Smooth muscle cell (in vitro differentiated cells): ENCODE measurements around the gene ISG20L2. TPM values are rescaled to one million over a fixed set of nuclear protein-coding genes. Genes with fewer than 3 reads are reported as not detected.

ENCODE experiments used
- DNase-seq: peaks from one replicate; lab custom pipeline; 2025; ENCODE audit not compliant: unreplicated experiment; lab: John Stamatoyannopoulos, UW
- H2AFZ ChIP-seq: fragments of 200-600 bp; sonication (generic); 2 replicates; pipeline ENCODE4 v1.6.0; 2016; ENCODE audit warnings: antibody characterized with exemption, low read depth, mild to moderate bottlenecking
- H3F3A ChIP-seq: fragments of 200-600 bp; sonication (generic); 2 replicates; pipeline ENCODE4 v1.6.0; 2017; ENCODE audit warnings: antibody characterized with exemption, low read depth
- H3K27ac ChIP-seq: fragments of 200-600 bp; sonication (generic); 2 replicates; pipeline ENCODE4 v1.5.1; 2016; ENCODE audit warnings: low read depth, mild to moderate bottlenecking
- H3K27me3 ChIP-seq: fragments of 200-600 bp; sonication (generic); 2 replicates; pipeline ENCODE4 v1.6.1; 2016; ENCODE audit warnings: low read depth, mild to moderate bottlenecking
- H3K36me3 ChIP-seq: fragments of 200-600 bp; sonication (generic); 2 replicates; pipeline ENCODE4 v1.5.1; 2016; ENCODE audit warnings: low read depth
- H3K4me1 ChIP-seq: fragments of 200-600 bp; sonication (generic); 2 replicates; pipeline ENCODE4 v1.5.1; 2016; ENCODE audit warnings: low read depth
- H3K4me2 ChIP-seq: fragments of 200-600 bp; sonication (generic); 2 replicates; pipeline ENCODE4 v1.6.0; 2016; ENCODE audit warnings: mild to moderate bottlenecking
- H3K4me3 ChIP-seq: fragments of 200-600 bp; sonication (generic); 2 replicates; pipeline ENCODE4 v1.5.1; 2016; ENCODE audit warnings: mild to moderate bottlenecking
- H3K79me2 ChIP-seq: fragments of 200-600 bp; sonication (generic); 2 replicates; pipeline ENCODE4 v1.6.0; 2016; ENCODE audit warnings: low read depth, mild to moderate bottlenecking
- H3K9ac ChIP-seq: fragments of 200-600 bp; sonication (generic); 2 replicates; pipeline ENCODE4 v1.6.0; 2016; ENCODE audit warnings: low read depth
- H3K9me3 ChIP-seq: fragments of 200-600 bp; sonication (generic); replicated peaks from 2 replicates; pipeline ENCODE4 v1.5.1; 2016; ENCODE audit warnings: low read depth
- H4K20me1 ChIP-seq: fragments of 200-600 bp; sonication (generic); 2 replicates; pipeline ENCODE4 v1.6.0; 2016; ENCODE audit warnings: low read depth
- CTCF ChIP-seq: fragments of 200-600 bp; sonication (generic); IDR thresholded peaks from 2 replicates; pipeline ENCODE4 v1.5.1; 2017; ENCODE audit warnings: borderline replicate concordance, mild to moderate bottlenecking, antibody characterized with exemption; ENCODE audit not compliant: insufficient read depth, poor library complexity, severe bottlenecking
- WGBS: methylation state at CpG from one replicate; pipeline ENCODE4 v1.1.7; 2016; ENCODE audit warnings: low lambda C conversion rate; 5-methylcytosine and 5-hydroxymethylcytosine counted together
- polyA plus RNA-seq: library from polyadenylated mRNA; unstranded; fragments of >200 nt; fragmentation: Nextera tagmentation; extraction: Ambion mirVana; gene quantifications from 2 replicates; pipeline ENCODE4 v1.2.1, GENCODE V29; 2016
- total RNA-seq: library from RNA; depleted of rRNA; stranded (reverse); fragments of >200 nt; gene quantifications from 2 replicates; pipeline ENCODE4 v1.2.3, GENCODE V29; 2014

ISG20L2 gene
- total and polyA plus RNA-seq, 2 experiments from 2014 or later = 13.8 to 17.4 TPM

GRCh38 chr1:156704166-156704711, 24.3 kb downstream of the ISG20L2 start:
- H4K20me1 ChIP-seq = peaks cover 43% of the 10 kb centered on the region

GRCh38 chr1:156703741-156704140, 24.8 kb downstream of the ISG20L2 start:
- H3F3A ChIP-seq = no peaks in the 10 kb centered on the region
- H3K27me3 ChIP-seq = no peaks in the 10 kb centered on the region
- no peak overlapping the region for H3K9ac ChIP-seq
- TF ChIP-seq CTCF = no peak
- no peak overlapping the region for H2AFZ ChIP-seq
- DNase-seq = no peak
- peaks cover 12% of the 10 kb centered on the region for H3K79me2 ChIP-seq
- no peaks in the 10 kb centered on the region for H3K36me3 ChIP-seq
- H3K4me1 ChIP-seq = peaks cover 38% of the 10 kb centered on the region
- H3K9me3 ChIP-seq = no peaks in the 10 kb centered on the region
- H3K4me2 ChIP-seq = peak overlapping the region; percentile 91
- 9% methylated on average over 4 of the region's 4 CpGs for WGBS
- no peak overlapping the region for H3K27ac ChIP-seq
- H3K4me3 ChIP-seq = peak overlapping the region; percentile 54
- H4K20me1 ChIP-seq = peaks cover 43% of the 10 kb centered on the region

More at GRCh38 chr1:156704166-156704711, 24.3 kb downstream of the ISG20L2 start:
- H3K4me3 ChIP-seq = peak overlapping the region; percentile 54
- DNase-seq = no peak
- no peaks in the 10 kb centered on the region for H3K27me3 ChIP-seq
- peaks cover 4% of the 10 kb centered on the region for H3F3A ChIP-seq
- H3K27ac ChIP-seq = peak overlapping the region; percentile 68
- 30% methylated on average over 10 of the region's 10 CpGs for WGBS
- TF ChIP-seq CTCF = no peak
- peaks cover 12% of the 10 kb centered on the region for H3K79me2 ChIP-seq
- H3K9me3 ChIP-seq = no peaks in the 10 kb centered on the region
- H3K9ac ChIP-seq = peak overlapping the region; percentile 39
- H2AFZ ChIP-seq = no peak overlapping the region
- H3K4me2 ChIP-seq = peak overlapping the region; percentile 91
- H3K4me1 ChIP-seq = peaks cover 43% of the 10 kb centered on the region
- no peaks in the 10 kb centered on the region for H3K36me3 ChIP-seq

GRCh38 chr1:156703336-156703735, 25.2 kb downstream of the ISG20L2 start:
- Histone ChIP-seq H3K27me3 (no peaks in the 10 kb centered on the region), H3K9me3 (no peaks in the 10 kb centered on the region), H3F3A (no peaks in the 10 kb centered on the region), H3K79me2 (peaks cover 12% of the 10 kb centered on the region), H3K27ac (no peak overlapping the region), H3K4me1 (peaks cover 34% of the 10 kb centered on the region), H3K36me3 (no peaks in the 10 kb centered on the region), H3K9ac (no peak overlapping the region), H3K4me2 (peak overlapping the region; percentile 91), H2AFZ (no peak overlapping the region), H3K4me3 (peak overlapping the region; percentile 54), H4K20me1 (peaks cover 43% of the 10 kb centered on the region)
- 94% methylated on average over 4 of the region's 4 CpGs for WGBS
- no peak for TF ChIP-seq CTCF
- no peak for DNase-seq
